ENCODE measurements around the gene SDHAF1. TPM values are rescaled to one million over a fixed set of nuclear protein-coding genes. Genes with fewer than 3 reads are reported as not detected.

SDHAF1 gene
- total and polyA plus RNA-seq, 2 of the 8 experiments (the other 6 are each of a cell fraction or from before 2014, with no cell fraction given), result 16.0 to 21.3 TPM

GRCh38 chr19:35992907-35993765 is 1.9 kb upstream of the SDHAF1 start:
- Histone ChIP-seq H2AFZ (ENCODE audit: low read length) (no peak overlapping the region), H3K27ac (ENCODE audit: low read depth, low read length) (no peak overlapping the region), H3K18ac (ENCODE audit: extremely low read depth, low read length) (no peak overlapping the region), H2BK20ac (ENCODE audit: low read length) (no peak overlapping the region), H3K9ac (replicated peaks in 1 of 4; ENCODE audit: extremely low read depth in 1 of 4, low read depth in 3 of 4, low read length in 3 of 4) (no peak overlapping the region), H3K23ac (ENCODE audit: insufficient read length) (no peak overlapping the region), H3K79me2 (ENCODE audit: control insufficient read depth in 1 of 2, insufficient read depth in 2 of 2, low read length in 2 of 2) (peaks cover 0 to 9% of the 10 kb centered on the region in 2 experiments; a peak in 2 of 4 replicates), H3K27me3 (replicated peaks in 1 of 4; ENCODE audit: control insufficient read depth in 3 of 4, extremely low read depth in 1 of 4, insufficient read depth in 3 of 4, low read length in 3 of 4) (no peaks in the 10 kb centered on the region), H3K4me1 (replicated peaks in 1 of 4; ENCODE audit: control insufficient read depth in 3 of 4, insufficient read depth in 4 of 4, low read length in 3 of 4) (peaks cover 0 to 5% (median 1%) of the 10 kb centered on the region in 4 experiments; a peak in 4 of 7 replicates), H2BK15ac (ENCODE audit: low read length) (no peak overlapping the region), H3K56ac (replicated peaks; ENCODE audit: insufficient read length, low read depth, low read length) (no peak overlapping the region), H4K20me1 (replicated peaks in 1 of 2; ENCODE audit: control insufficient read depth in 1 of 2, insufficient read depth in 2 of 2, low read length in 2 of 2) (peaks cover 0 to 8% of the 10 kb centered on the region in 2 experiments), H2BK5ac (ENCODE audit: low read depth, low read length) (no peak overlapping the region), H3K23me2 (ENCODE audit: low read depth, low read length) (peaks cover 7% of the 10 kb centered on the region; the same call in 1 of the 2 replicates), H3K9me3 (ENCODE audit: insufficient read depth in 2 of 2, low read depth in 1 of 2, low read length in 1 of 2) (no peaks in the 10 kb centered on the region; a peak in 1 of 4 replicates), H3K4me3 (ENCODE audit: extremely low read depth in 1 of 4, insufficient read depth in 2 of 4, low read depth in 3 of 4, low read length in 4 of 4) (no peak overlapping the region), H2BK12ac (ENCODE audit: low read depth, low read length) (0 out of 2 replicates have a peak overlapping the region, but pooled peaks have one; percentile 9), H4K5ac (ENCODE audit: insufficient read length, low read depth, low read length) (no peak overlapping the region), H3K36me3 (ENCODE audit: control insufficient read depth in 2 of 4, insufficient read depth in 4 of 4, low read length in 3 of 4) (no peaks in the 10 kb centered on the region), H3K4me2 (ENCODE audit: insufficient read depth in 1 of 2, low read depth in 2 of 2, low read length in 2 of 2) (no peak overlapping the region), H2AK5ac (ENCODE audit: low read depth, low read length) (no peak overlapping the region), H3K79me1 (ENCODE audit: low read depth, low read length) (peaks cover 11% of the 10 kb centered on the region), H4K8ac (ENCODE audit: extremely low read depth, insufficient read depth, low read length) (peak overlapping the region; percentile 88; the same call in 1 of the 2 replicates), H4K91ac (replicated peaks; ENCODE audit: insufficient read length, low read length) (no peak overlapping the region), H2BK120ac (replicated peaks; ENCODE audit: low read depth, low read length) (no peak overlapping the region), H3K4ac (replicated peaks; ENCODE audit: insufficient read length, low read depth, low read length) (no peak overlapping the region), H3K14ac (ENCODE audit: insufficient read length) (no peak overlapping the region)
- DNase-seq (ENCODE audit: low read depth in 1 of 2, low spot score in 2 of 2), result no peak
- TF ChIP-seq ASH2L (IDR thresholded peaks at IDR 0.05; ENCODE audit: low read length) (no peak), CBX5 (IDR thresholded peaks at IDR 0.05; ENCODE audit: low read depth, low read length) (no peak), TBP (IDR thresholded peaks at IDR 0.05; ENCODE audit: low read depth, low read length) (no peak)
- no peak for FAIRE-seq
- 93% methylated on average over 8 of the region's 8 CpGs; no CpG with 5 or more reads in 1 of the 2 experiments for WGBS, 2 experiments (ENCODE audit: extremely low coverage in 1 of 2, insufficient coverage in 1 of 2, insufficient read length in 1 of 2, insufficient replicate concordance in 2 of 2, low coverage in 1 of 2, low lambda C conversion rate in 2 of 2, missing lambda C conversion rate in 1 of 2)
- POLR2A ChIA-PET (ENCODE audit: partially characterized antibody), result interaction anchor here (0.6 to 1.4 kb wide), 8 partner anchors 14 to 484 kb away, joined by 3 to 5 read pairs (median 4); partner anchors contain the start of genes POLR2I and TBCB
- CTCF ChIA-PET (ENCODE audit: partially characterized antibody), result interaction anchor here (0.6 to 2.6 kb wide), 17 partner anchors 9 to 444 kb away, joined by 3 to 18 read pairs (median 4); no protein-coding TSS in a partner anchor

Measured in H1 (cell line).